Activated CD4-positive, alpha-beta T cell treated with anti-CD3 and anti-CD28 coated beads for 4 hours (primary cell): ENCODE measurements around the gene CIBAR2.
"Not testable (repeated sequence)": the region's sequence is repeated elsewhere in the genome, so short reads cannot be mapped to it uniquely, and the experiment has no call there.

Experiments used
- DNase-seq, 2 donors: peaks; one replicate each; pipeline ENCODE4 v3.0.0-alpha.2; 2020

Gene CIBAR2

GRCh38 chr16:85127379-85127723, 15.1 kb upstream of the CIBAR2 start:
- no peak for DNase-seq

- DNase-seq, result peak; percentile 60 to 69
Observed at GRCh38 chr16:85126705-85127378, 14.6 kb upstream of the CIBAR2 start.

- DNase-seq, result no peak
Observed at GRCh38 chr16:85126394-85126704, 14.1 kb upstream of the CIBAR2 start.

- DNase-seq, result no peak
Observed at GRCh38 chr16:85125570-85126393, 13.5 kb upstream of the CIBAR2 start.

GRCh38 chr16:85124636-85125346, 12.5 kb upstream of the CIBAR2 start:
- no peak for DNase-seq

GRCh38 chr16:85123891-85124635, 11.8 kb upstream of the CIBAR2 start:
- DNase-seq, result no peak

- DNase-seq, result not testable (repeated sequence)
Observed at GRCh38 chr16:85123441-85123840, 11.2 kb upstream of the CIBAR2 start.

- DNase-seq, result no peak
Observed at GRCh38 chr16:85120006-85120340, 7.7 kb upstream of the CIBAR2 start.

- no peak for DNase-seq
Observed at GRCh38 chr16:85117418-85117817, 5.1 kb upstream of the CIBAR2 start.

- peak; percentile 66 to 81 for DNase-seq
Observed at GRCh38 chr16:85114909-85115567, 2.8 kb upstream of the CIBAR2 start.

GRCh38 chr16:85113913-85114312, 1.6 kb upstream of the CIBAR2 start:
- DNase-seq, result no peak

GRCh38 chr16:85113168-85113733, 979 bp upstream of the CIBAR2 start:
- DNase-seq, result no peak

GRCh38 chr16:85111184-85111583, 1.1 kb downstream of the CIBAR2 start:
- DNase-seq, result no peak

GRCh38 chr16:85110105-85110504, 2.2 kb downstream of the CIBAR2 start:
- DNase-seq, result no peak

- no peak for DNase-seq
Observed at GRCh38 chr16:85107532-85107931, 4.7 kb downstream of the CIBAR2 start.

- no peak for DNase-seq
Observed at GRCh38 chr16:85107083-85107482, 5.2 kb downstream of the CIBAR2 start.

GRCh38 chr16:85105475-85105874, 6.8 kb downstream of the CIBAR2 start:
- no peak for DNase-seq

GRCh38 chr16:85104821-85105391, 7.4 kb downstream of the CIBAR2 start:
- no peak for DNase-seq

GRCh38 chr16:85104147-85104546, 8.1 kb downstream of the CIBAR2 start:
- DNase-seq, result no peak

- no peak for DNase-seq
Observed at GRCh38 chr16:85103114-85104079, 8.9 kb downstream of the CIBAR2 start.
